GM18499 (cell line): Measurements from ENCODE around the gene CHPF.

Source experiments
- ATAC-seq: cut with Tn5 transposase; IDR thresholded peaks from one replicate; pipeline ENCODE4 v1.9.1; 2021; ENCODE audit warnings: moderate number of reproducible peaks; ENCODE audit not compliant: insufficient read depth, unreplicated experiment

Gene CHPF

DNA sequence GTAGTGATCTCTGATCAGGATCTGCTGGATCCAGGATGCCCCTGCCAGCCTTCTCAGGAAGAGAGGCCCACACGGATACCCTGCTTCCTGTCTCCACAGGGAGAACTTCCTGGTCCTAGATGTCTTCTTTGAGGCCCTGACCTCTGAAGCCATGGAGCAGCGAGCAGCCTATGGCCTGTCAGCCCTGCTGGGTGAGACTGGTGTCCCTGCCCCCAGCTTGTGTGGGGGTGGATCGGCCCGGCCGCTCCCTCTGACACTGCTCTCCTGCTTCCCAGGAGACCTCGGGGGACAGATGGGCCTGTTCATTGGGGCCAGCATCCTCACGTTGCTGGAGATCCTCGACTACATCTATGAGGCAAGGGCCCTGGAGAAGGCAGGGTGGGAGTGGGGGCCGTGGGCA is 6.6 kb downstream of the CHPF start:
- ATAC-seq = no peak

DNA sequence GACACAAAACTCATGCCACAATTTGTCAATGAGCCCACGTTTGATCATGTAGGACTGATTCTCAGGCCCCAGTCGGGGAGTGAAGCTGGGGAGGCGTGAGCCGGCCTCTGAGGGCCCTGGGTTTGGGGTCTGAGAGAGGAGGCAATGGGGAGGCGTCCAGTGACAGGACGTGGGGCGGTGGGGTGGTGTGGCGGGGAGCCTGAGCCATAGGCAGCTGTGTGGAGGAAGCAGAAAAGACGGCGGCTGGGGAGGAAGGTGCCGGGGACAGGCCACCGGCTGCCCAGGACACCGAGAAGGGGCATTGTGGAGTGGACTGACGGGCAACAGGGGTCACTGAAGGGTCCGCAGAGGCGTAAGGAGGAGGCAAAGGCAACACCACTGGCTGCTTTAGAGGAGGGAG is 7.2 kb downstream of the CHPF start:
- ATAC-seq = no peak

DNA sequence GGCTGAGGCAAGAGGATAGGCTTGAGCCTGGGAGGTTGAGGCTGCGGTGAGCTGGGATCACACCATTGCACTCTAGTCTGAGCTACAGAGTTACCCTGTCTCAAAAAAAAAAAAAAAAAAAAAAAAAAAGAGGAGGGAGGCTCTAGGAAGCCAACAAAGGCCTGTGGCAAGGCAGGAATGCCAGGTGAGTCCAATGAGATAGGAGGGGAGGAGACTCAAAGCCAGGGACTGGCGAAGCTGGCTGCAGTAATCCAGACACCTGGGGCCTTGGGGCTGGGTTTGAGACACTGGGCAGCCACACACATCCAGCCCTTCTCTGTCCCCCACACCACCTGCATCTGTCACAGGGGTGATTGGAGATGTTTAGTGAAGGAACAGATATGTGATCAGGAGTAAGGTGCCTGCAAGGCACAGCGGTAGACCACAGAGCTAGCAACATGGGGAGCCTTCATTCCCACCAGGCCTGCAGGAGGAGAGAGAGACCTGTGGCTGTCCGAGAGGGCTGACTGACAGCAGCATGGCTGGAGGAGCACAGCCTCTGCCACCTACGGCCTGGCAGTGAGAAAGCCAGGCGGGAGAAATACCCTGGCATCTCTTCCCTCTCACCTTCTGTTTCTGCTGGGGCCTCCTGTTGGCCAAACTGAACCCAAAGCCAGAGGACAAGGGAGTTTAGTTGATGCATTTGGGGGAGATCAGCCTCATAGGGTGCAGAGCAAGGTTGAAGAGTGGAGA is 9.5 kb downstream of the CHPF start:
- ATAC-seq = no peak

GRCh38 chr2:219532378-219532649 is 11.3 kb downstream of the CHPF start:
- ATAC-seq = no peak

DNA sequence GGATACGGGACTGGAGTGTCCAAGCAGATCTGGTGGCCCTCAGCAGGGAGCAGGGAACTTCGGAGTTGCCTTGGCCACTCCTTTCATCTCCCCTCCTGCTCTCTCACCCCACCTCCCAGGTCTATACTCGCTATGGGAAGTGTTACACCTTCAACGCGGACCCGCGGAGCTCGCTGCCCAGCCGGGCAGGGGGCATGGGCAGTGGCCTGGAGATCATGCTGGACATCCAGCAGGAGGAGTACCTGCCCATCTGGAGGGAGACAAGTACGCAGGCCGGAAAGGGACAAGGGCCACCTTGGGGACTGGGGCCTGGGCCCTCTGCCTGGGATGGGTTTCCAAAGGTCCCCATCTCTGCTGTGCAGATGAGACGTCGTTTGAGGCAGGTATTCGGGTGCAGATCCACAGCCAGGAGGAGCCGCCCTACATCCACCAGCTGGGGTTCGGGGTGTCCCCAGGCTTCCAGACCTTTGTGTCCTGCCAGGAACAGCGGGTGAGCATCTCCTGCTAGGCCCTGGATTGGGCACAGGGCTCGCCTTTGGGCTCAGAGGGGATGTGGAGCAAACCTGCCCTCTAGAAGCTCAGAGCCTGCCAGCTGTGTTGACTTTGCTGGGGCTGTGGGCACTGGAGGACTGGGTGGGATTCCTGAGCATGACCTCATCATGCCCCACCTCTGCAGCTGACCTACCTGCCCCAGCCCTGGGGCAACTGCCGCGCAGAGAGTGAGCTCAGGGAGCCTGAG is 11.8 kb downstream of the CHPF start:
- no peak for ATAC-seq

GRCh38 chr2:219530048-219530963 is 13.3 kb downstream of the CHPF start:
- peak; percentile 71 for ATAC-seq

- ATAC-seq = no peak
Measured at GRCh38 chr2:219527472-219527871, 16.1 kb downstream of the CHPF start.

- ATAC-seq = no peak
Measured at GRCh38 chr2:219527076-219527394, 16.6 kb downstream of the CHPF start.

DNA sequence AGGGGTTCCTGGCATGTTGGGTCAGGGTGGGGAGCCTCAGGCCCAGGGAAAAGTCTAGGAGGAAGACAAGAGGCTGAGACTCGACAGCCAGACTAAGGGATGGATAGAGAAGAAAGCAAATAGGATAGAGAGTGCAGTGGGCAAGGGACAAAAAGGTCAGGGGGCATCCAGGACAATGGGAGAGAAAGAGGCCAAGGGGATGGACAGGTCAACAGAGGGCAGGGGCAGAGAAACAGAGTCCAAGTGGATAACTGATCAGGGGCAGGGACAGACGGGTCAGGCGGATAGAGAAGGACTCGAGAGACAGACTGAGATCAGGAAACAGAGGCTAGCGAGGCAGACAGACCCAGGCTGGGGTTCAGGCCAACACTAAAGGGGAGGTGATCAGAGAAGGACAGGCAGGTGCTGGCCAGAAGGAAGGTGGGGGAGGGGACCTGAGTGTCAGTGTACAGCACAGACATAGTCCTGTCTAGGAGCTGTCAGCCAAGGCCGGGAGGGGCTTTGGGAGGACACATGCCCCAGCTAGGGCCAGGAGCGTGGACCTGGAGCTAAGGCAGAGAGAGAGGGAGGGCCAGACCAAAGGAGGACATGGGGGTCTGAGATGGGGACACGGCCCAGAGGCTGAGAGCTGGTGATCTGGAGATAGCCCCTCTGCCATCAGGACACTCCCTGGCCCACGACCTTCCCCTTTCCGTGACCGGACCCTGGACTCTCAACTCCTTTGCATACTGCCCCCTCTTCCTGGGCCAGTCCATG is 17.1 kb downstream of the CHPF start:
- ATAC-seq = no peak

DNA sequence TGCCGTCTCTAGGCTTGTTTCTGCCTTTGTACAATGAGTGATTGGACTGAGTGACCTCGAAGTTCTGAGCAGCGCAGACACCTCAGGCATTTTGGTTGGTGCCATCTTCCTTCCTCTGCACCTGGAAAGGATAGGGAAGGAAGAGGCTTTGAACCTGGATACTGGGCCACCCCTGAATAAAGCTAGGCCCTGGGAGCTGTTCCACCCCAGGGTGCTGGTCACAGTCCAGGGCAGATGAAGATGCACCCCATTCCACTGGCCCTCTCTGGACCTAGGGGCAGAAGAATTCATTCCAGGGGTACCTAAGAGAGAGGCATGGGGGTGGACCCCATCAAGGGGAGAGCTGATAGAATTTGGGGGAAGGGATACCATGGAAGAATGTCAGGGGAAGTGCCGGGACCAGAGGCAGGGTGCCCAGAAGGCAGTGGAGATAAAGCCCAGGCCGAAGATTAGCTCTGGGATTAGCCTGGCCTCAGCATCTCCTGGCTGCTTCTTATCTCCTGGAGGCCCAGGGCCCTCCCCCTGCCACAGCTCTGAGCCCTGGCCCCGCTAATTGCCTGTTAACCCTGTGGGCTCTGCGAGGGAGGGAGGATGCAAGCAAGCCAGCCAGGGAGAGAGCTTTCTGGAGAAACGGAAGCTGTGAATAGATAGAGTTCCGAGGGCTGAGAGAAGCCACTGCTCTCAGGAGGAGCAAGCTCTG is 17.9 kb downstream of the CHPF start:
- no peak for ATAC-seq

DNA sequence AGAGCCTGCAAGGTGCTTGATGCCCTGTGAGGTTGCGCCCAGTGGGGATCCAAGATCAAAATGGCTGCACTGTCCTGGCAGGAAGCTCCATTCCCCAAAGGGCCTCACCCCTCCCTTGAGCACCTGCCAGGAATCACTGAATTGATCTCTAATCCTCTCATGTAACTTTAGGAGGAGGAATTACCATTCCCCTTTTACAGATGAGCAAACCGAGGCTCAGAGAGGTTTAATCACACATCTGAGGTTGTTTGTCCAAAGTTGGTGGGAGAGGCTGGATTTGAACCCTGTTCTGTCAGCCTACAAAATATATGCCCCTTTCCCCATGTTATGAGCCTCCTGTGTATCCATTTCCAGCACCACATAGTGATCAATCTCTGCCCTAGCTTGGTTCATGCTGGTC is 18.8 kb downstream of the CHPF start:
- ATAC-seq = no peak

DNA sequence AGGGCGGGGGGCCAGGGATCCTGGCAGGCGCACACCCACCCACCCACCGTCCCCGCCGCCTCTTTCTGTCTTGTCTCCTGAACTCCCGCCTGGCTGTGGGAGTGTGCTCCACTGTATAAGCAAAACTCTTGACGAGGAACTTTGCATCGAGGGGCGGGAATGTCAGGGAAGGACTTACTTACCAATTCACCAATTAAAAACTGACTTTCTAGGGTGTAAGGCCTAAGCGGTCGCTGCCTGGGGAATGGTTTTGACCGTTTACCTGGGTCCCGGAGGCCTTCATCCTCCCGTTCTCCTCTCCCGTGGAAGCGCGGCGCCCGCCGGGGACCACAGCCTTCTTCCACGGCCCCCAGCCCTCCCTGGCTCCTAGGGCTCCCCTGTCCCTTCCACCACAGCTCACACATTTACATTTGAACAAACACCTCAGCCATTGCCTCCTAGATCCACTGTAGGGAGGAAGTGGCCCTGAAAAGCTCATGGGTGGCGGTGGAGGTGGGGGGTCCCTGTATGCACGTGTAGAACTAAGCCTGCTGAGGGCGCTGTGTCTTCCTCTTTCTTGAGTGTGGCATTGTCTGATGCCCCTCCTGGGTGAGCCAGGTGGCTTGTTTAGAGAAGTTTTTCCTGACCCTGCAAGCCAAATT is 20.5 kb downstream of the CHPF start:
- no peak for ATAC-seq

DNA sequence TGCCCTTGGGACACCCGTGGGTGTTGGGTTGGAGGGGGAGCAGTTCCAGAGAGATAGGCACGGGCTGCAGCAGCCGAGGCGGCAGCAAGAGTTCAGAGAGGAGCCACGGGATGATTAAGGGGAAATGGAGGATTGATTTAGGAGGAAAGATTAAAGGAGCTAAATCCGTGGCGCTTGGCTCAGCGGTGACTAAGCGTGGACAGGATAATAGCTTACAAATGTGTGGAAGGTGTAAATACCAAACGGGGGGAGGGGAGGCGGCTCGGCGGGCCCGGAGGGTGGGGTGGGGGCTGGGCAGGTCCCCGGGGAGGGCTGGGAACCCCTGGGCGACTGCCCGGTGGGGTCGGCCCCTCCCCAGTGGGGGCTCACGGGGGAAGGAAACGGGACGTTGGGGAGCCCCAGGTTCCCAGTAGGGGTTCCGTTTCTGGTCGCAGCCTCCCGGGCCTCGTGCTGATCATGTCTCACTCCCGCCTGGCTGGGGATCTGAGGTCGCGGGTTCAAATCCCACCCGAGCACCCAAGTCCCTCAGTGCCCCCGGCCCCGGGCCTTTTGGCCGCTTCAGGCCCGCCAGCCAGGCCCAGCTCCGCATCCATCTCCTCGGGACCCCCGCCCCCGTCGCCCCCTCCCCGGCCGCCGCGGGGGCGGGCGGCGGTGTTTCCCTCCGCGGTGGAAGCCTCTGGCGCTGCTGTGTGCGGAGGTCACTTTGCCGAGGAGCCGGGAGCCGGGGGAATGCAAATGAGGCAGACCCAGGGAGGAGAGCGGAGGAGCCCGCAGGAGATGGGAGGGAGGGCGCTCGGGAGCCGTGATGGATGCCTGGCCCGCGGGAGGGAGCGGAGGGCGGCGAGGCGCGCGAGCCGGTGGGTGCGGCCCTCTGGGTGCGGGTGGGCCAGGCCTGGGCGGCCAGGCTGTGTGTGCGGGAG is 21.2 kb downstream of the CHPF start:
- no peak for ATAC-seq

- no peak for ATAC-seq
Measured at GRCh38 chr2:219521066-219521880, 22.3 kb downstream of the CHPF start.

GRCh38 chr2:219520079-219520478 is 23.5 kb downstream of the CHPF start:
- ATAC-seq = no peak

- no peak for ATAC-seq
Measured at GRCh38 chr2:219519526-219519916, 24.1 kb downstream of the CHPF start.

GRCh38 chr2:219517954-219518778 is 25.4 kb downstream of the CHPF start:
- no peak for ATAC-seq
